Lower leg skin (tissue), 3 donors: ENCODE measurements around the gene IFT88.

Experiments
- CTCF ChIP-seq, 3 donors: fragments of 450-650 bp; IDR thresholded peaks; one replicate each; pipeline ENCODE4 v1.5.1; 2016; ENCODE audit warnings: antibody characterized with exemption in 3 of 3, mild to moderate bottlenecking in 3 of 3, moderate library complexity in 2 of 3
- POLR2A ChIP-seq, 2 donors: fragments of 450-650 bp; IDR thresholded peaks; one replicate each; pipeline ENCODE4 v1.6.1; 2016 to 2017; ENCODE audit warnings: antibody characterized with exemption in 2 of 2, mild to moderate bottlenecking in 1 of 2, moderate library complexity in 1 of 2

GRCh38 chr13:20727856-20728255 is 160.9 kb downstream of the IFT88 start:
- TF ChIP-seq CTCF (IDR thresholded peaks at IDR 0.05), result no peak
- TF ChIP-seq POLR2A (IDR thresholded peaks at IDR 0.05), result no peak
